Activated CD4-positive, alpha-beta T cell treated with anti-CD3 and anti-CD28 coated beads, Interleukin-2, amount 10 ng/mL, durations not matched to agents 7 days and 5 days (primary cell): ENCODE results near the gene MYO18B. TPM values are rescaled to one million over a fixed set of nuclear protein-coding genes. Genes with fewer than 3 reads are reported as not detected.

Experiments used
- CTCF ChIA-PET: fragments of 350-600 bp; sonication (Branson Sonifier 250); formaldehyde crosslinking; loops from one replicate; lab custom pipeline; 2021; ENCODE audit warnings: antibody characterized with exemption; lab: Charles Lee
- POLR2A ChIA-PET: fragments of 350-600 bp; sonication (Branson Sonifier 250); formaldehyde crosslinking; loops from one replicate; lab custom pipeline; 2021; ENCODE audit warnings: antibody characterized with exemption; lab: Charles Lee
- DNase-seq: peaks from one replicate; pipeline ENCODE4 v3.0.0-alpha.2; 2020
- H3K27ac Mint-ChIP-seq: one replicate; pipeline ENCODE4 v1.8.0; 2021; ENCODE audit warnings: mild to moderate bottlenecking, moderate library complexity, mixed read lengths
- H3K27me3 Mint-ChIP-seq: one replicate; pipeline ENCODE4 v1.8.0; 2021; ENCODE audit warnings: mixed read lengths
- H3K36me3 Mint-ChIP-seq: one replicate; pipeline ENCODE4 v1.8.0; 2021; ENCODE audit warnings: low read depth, mixed read lengths
- H3K4me1 Mint-ChIP-seq: one replicate; pipeline ENCODE4 v1.8.0; 2021; ENCODE audit warnings: mixed read lengths
- H3K4me3 Mint-ChIP-seq: one replicate; pipeline ENCODE4 v1.8.0; 2021; ENCODE audit warnings: mild to moderate bottlenecking, moderate library complexity, mixed read lengths
- H3K9me3 Mint-ChIP-seq: one replicate; pipeline ENCODE4 v1.8.0; 2021; ENCODE audit warnings: mixed read lengths
- total RNA-seq, 2 experiments: library from RNA; stranded (reverse); gene quantifications; one replicate each; pipeline ENCODE4 v1.2.3, GENCODE V29; 2021

The MYO18B gene
- total RNA-seq = 1 to 10 TPM; 2.0 TPM

- H3K36me3 Mint-ChIP-seq = peaks cover 46% of the 10 kb centered on the region
- POLR2A ChIA-PET = interaction anchor here (0.6 kb wide), 1 partner anchor 7 kb away, joined by 3 read pairs; no protein-coding TSS in a partner anchor
- peaks cover 74% of the 10 kb centered on the region for H3K4me1 Mint-ChIP-seq
- peaks cover 24% of the 10 kb centered on the region for H3K9me3 Mint-ChIP-seq
- no peak for DNase-seq
- CTCF ChIA-PET = interaction anchor here (0.9 to 1.7 kb wide), 4 partner anchors 8 to 37 kb away, joined by 3 to 6 read pairs (median 4); no protein-coding TSS in a partner anchor
- peak within 1 kb of the TSS; percentile 35 for H3K4me3 Mint-ChIP-seq
- no peaks in the 10 kb centered on the region for H3K27me3 Mint-ChIP-seq
- H3K27ac Mint-ChIP-seq = peak within 1 kb of the TSS; percentile 74
These were observed at the start of gene MYO18B for GRCh38 chr22:25741692-25742626. Gene MYO18B, plus strand, starts transcription at chr22:25742188. Its CDS starts 18,905 bp downstream, at chr22:25761093.

- peaks cover under 1% of the 10 kb centered on the region for H3K4me1 Mint-ChIP-seq
- H3K27me3 Mint-ChIP-seq = no peaks in the 10 kb centered on the region
- ChIA-PET CTCF (interaction anchor here (0.6 to 0.8 kb wide), 2 partner anchors 26 to 170 kb away, joined by 3 to 5 read pairs; no protein-coding TSS in a partner anchor), POLR2A (interaction anchor here (0.6 kb wide), 1 partner anchor 9 kb away, joined by 4 read pairs; no protein-coding TSS in a partner anchor)
- DNase-seq = no peak
- H3K4me3 Mint-ChIP-seq = no peak overlapping the region
- H3K27ac Mint-ChIP-seq = no peak overlapping the region
- H3K9me3 Mint-ChIP-seq = no peaks in the 10 kb centered on the region
- H3K36me3 Mint-ChIP-seq = peaks cover 33% of the 10 kb centered on the region
These were observed 49.4 kb upstream of the MYO18B start for GRCh38 chr22:25692397-25693267.

GRCh38 chr22:25693268-25693565, 48.8 kb upstream of the MYO18B start:
- H3K4me1 Mint-ChIP-seq = peaks cover 5% of the 10 kb centered on the region
- H3K27ac Mint-ChIP-seq = no peak overlapping the region
- no peaks in the 10 kb centered on the region for H3K27me3 Mint-ChIP-seq
- peaks cover 36% of the 10 kb centered on the region for H3K36me3 Mint-ChIP-seq
- H3K9me3 Mint-ChIP-seq = no peaks in the 10 kb centered on the region
- H3K4me3 Mint-ChIP-seq = no peak overlapping the region
- DNase-seq = no peak
- ChIA-PET POLR2A (interaction anchor here (0.6 kb wide), 1 partner anchor 9 kb away, joined by 4 read pairs; no protein-coding TSS in a partner anchor), CTCF (interaction anchor here (0.8 kb wide), 1 partner anchor 25 kb away, joined by 3 read pairs; no protein-coding TSS in a partner anchor)

GRCh38 chr22:25694196-25694907, 47.6 kb upstream of the MYO18B start:
- DNase-seq = no peak
- H3K27ac Mint-ChIP-seq = no peak overlapping the region
- CTCF ChIA-PET = interaction anchor here (1.3 kb wide), 1 partner anchor 12 kb away, joined by 3 read pairs; no protein-coding TSS in a partner anchor
- H3K27me3 Mint-ChIP-seq = no peaks in the 10 kb centered on the region
- H3K4me3 Mint-ChIP-seq = no peak overlapping the region
- POLR2A ChIA-PET = no interaction called here
- H3K36me3 Mint-ChIP-seq = peaks cover 40% of the 10 kb centered on the region
- no peaks in the 10 kb centered on the region for H3K9me3 Mint-ChIP-seq
- H3K4me1 Mint-ChIP-seq = peaks cover 12% of the 10 kb centered on the region

- H3K27me3 Mint-ChIP-seq = no peaks in the 10 kb centered on the region
- DNase-seq = no peak
- no peak overlapping the region for H3K27ac Mint-ChIP-seq
- no peaks in the 10 kb centered on the region for H3K9me3 Mint-ChIP-seq
- H3K4me1 Mint-ChIP-seq = peaks cover 16% of the 10 kb centered on the region
- ChIA-PET POLR2A (no interaction called here), CTCF (interaction anchor here (0.6 to 1.3 kb wide), 2 partner anchors 13 to 157 kb away, joined by 3 read pairs; no protein-coding TSS in a partner anchor)
- H3K4me3 Mint-ChIP-seq = no peak overlapping the region
- peaks cover 39% of the 10 kb centered on the region for H3K36me3 Mint-ChIP-seq
These were observed 46.8 kb upstream of the MYO18B start for GRCh38 chr22:25695146-25695545.

GRCh38 chr22:25696763-25697162, 45.2 kb upstream of the MYO18B start:
- H3K9me3 Mint-ChIP-seq = no peaks in the 10 kb centered on the region
- H3K36me3 Mint-ChIP-seq = peaks cover 34% of the 10 kb centered on the region
- DNase-seq = no peak
- CTCF ChIA-PET = interaction anchor here (1.0 to 1.5 kb wide), 5 partner anchors 8 to 131 kb away, joined by 3 read pairs; no protein-coding TSS in a partner anchor
- POLR2A ChIA-PET = interaction anchor here (0.7 kb wide), 1 partner anchor 1153 kb away, joined by 3 read pairs; no protein-coding TSS in a partner anchor
- H3K4me1 Mint-ChIP-seq = peaks cover 25% of the 10 kb centered on the region
- no peak overlapping the region for H3K4me3 Mint-ChIP-seq
- no peak overlapping the region for H3K27ac Mint-ChIP-seq
- no peaks in the 10 kb centered on the region for H3K27me3 Mint-ChIP-seq

- POLR2A ChIA-PET = interaction anchor here (0.7 kb wide), 1 partner anchor 1152 kb away, joined by 3 read pairs; no protein-coding TSS in a partner anchor
- no peaks in the 10 kb centered on the region for H3K27me3 Mint-ChIP-seq
- DNase-seq = no peak
- H3K27ac Mint-ChIP-seq = no peak overlapping the region
- peaks cover 29% of the 10 kb centered on the region for H3K4me1 Mint-ChIP-seq
- no peaks in the 10 kb centered on the region for H3K9me3 Mint-ChIP-seq
- peaks cover 35% of the 10 kb centered on the region for H3K36me3 Mint-ChIP-seq
- H3K4me3 Mint-ChIP-seq = no peak overlapping the region
- CTCF ChIA-PET = interaction anchor here (0.5 to 1.5 kb wide), 5 partner anchors 9 to 132 kb away, joined by 3 read pairs; no protein-coding TSS in a partner anchor
These were observed 44.8 kb upstream of the MYO18B start for GRCh38 chr22:25697181-25697664.

GRCh38 chr22:25697978-25698377, 44.0 kb upstream of the MYO18B start:
- ChIA-PET POLR2A (no interaction called here), CTCF (interaction anchor here (0.5 to 1.5 kb wide), 3 partner anchors 53 to 133 kb away, joined by 3 read pairs; no protein-coding TSS in a partner anchor)
- no peak overlapping the region for H3K4me3 Mint-ChIP-seq
- no peaks in the 10 kb centered on the region for H3K27me3 Mint-ChIP-seq
- DNase-seq = no peak
- no peak overlapping the region for H3K27ac Mint-ChIP-seq
- H3K36me3 Mint-ChIP-seq = peaks cover 29% of the 10 kb centered on the region
- H3K9me3 Mint-ChIP-seq = no peaks in the 10 kb centered on the region
- peaks cover 35% of the 10 kb centered on the region for H3K4me1 Mint-ChIP-seq

GRCh38 chr22:25698461-25698860, 43.5 kb upstream of the MYO18B start:
- Mint-ChIP-seq H3K27me3 (no peaks in the 10 kb centered on the region), H3K4me3 (no peak overlapping the region), H3K36me3 (peaks cover 32% of the 10 kb centered on the region), H3K9me3 (no peaks in the 10 kb centered on the region), H3K27ac (no peak overlapping the region), H3K4me1 (peaks cover 39% of the 10 kb centered on the region)
- ChIA-PET POLR2A (no interaction called here), CTCF (interaction anchor here (1.5 kb wide), 1 partner anchor 52 kb away, joined by 3 read pairs; no protein-coding TSS in a partner anchor)
- no peak for DNase-seq

- Mint-ChIP-seq H3K27me3 (no peaks in the 10 kb centered on the region), H3K9me3 (no peaks in the 10 kb centered on the region), H3K27ac (no peak overlapping the region), H3K4me3 (no peak overlapping the region), H3K36me3 (peaks cover 37% of the 10 kb centered on the region), H3K4me1 (peaks cover 44% of the 10 kb centered on the region)
- ChIA-PET POLR2A (no interaction called here), CTCF (no interaction called here)
- DNase-seq = no peak
These were observed 43.0 kb upstream of the MYO18B start for GRCh38 chr22:25698978-25699377.

- Mint-ChIP-seq H3K36me3 (peaks cover 48% of the 10 kb centered on the region), H3K27ac (peak overlapping the region; percentile 79), H3K27me3 (no peaks in the 10 kb centered on the region), H3K4me3 (peak overlapping the region; percentile 35), H3K9me3 (no peaks in the 10 kb centered on the region), H3K4me1 (peaks cover 61% of the 10 kb centered on the region)
- no peak for DNase-seq
- ChIA-PET POLR2A (no interaction called here), CTCF (interaction anchor here (0.6 to 2.0 kb wide), 2 partner anchors 56 to 72 kb away, joined by 3 to 6 read pairs; no protein-coding TSS in a partner anchor)
These were observed 40.8 kb upstream of the MYO18B start for GRCh38 chr22:25701056-25701780.
